ENCODE results near the gene PRKG1. TPM values are rescaled to one million over a fixed set of nuclear protein-coding genes. Genes with fewer than 3 reads are reported as not detected.

The PRKG1 gene
- polyA plus RNA-seq, 1 donor (not counting 4 experiments of a cell fraction or from before 2014, with no cell fraction given) = 0.24 TPM

DNA sequence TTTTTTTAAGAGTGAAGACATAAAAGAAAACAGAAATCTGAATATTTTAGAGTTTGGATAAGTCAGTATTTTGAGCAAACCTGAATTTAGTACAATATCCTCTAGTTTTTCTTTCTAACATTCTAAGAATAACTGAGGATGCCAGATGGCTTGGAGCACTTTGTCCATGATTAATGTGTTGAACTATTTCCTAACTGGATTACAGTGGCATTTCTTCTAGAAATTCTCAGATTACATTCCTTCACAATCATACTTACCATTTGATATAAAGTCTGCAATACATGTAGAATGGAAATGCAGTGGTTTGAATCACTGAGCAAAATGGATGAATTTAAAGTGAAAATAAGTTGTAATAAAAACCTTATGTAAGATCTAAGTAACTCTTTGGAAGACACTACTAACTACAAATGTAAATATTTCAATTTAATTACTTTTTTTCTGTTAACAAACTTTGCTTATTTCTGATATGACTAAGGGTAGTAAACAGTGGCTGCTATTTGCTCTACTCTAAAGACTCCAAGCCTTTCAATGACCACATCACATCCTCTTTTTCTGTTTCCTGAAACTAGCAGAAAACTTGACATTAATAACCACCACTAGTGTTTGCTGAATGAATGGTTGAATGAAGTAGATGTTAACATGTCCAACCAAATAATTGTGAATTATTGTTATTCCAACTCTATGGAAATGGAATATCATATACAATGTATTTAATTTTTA, 102.8 kb downstream of the PRKG1 start:
- Histone ChIP-seq H3K27ac (ENCODE audit: control insufficient read depth, insufficient read depth, low read length) (no peak overlapping the region), H2AFZ (ENCODE audit: control insufficient read depth, low read length) (no peak overlapping the region), H3K36me3 (ENCODE audit: control insufficient read depth in 2 of 2, extremely low read depth in 1 of 2, insufficient read depth in 2 of 2, low read length in 2 of 2) (no peaks in the 10 kb centered on the region), H3K4me2 (ENCODE audit: control insufficient read depth, extremely low read depth, insufficient read depth, low read depth, low read length) (no peak overlapping the region), H3K9ac (ENCODE audit: control insufficient read depth, extremely low read depth, insufficient read depth, low read length) (no peak overlapping the region), H3K9me1 (ENCODE audit: control insufficient read depth, extremely low read depth, insufficient read depth, low read length) (no peaks in the 10 kb centered on the region), H3K9me3 (ENCODE audit: control insufficient read depth, low read depth, low read length) (no peaks in the 10 kb centered on the region), H3K4me3 (ENCODE audit: control insufficient read depth in 2 of 3, extremely low read depth in 1 of 3, insufficient read depth in 2 of 3, low read depth in 1 of 3, low read length in 3 of 3) (no peak overlapping the region), H3K27me3 (ENCODE audit: control insufficient read depth, extremely low read depth, insufficient read depth, low read length) (no peaks in the 10 kb centered on the region), H4K20me1 (ENCODE audit: control insufficient read depth, extremely low read depth, insufficient read depth, low read length) (no peaks in the 10 kb centered on the region), H3K4me1 (ENCODE audit: control insufficient read depth, extremely low read depth, insufficient read depth, low read length) (no peaks in the 10 kb centered on the region), H3K79me2 (ENCODE audit: control insufficient read depth, insufficient read depth, low read length) (no peaks in the 10 kb centered on the region)
- FAIRE-seq (no peak), DNase-seq (ENCODE audit: low read depth, low spot score) (no peak)
- no peak for TF ChIP-seq EZH2 (IDR thresholded peaks at IDR 0.05; ENCODE audit: low read length)
- TF ChIP-seq, protein P1, sequence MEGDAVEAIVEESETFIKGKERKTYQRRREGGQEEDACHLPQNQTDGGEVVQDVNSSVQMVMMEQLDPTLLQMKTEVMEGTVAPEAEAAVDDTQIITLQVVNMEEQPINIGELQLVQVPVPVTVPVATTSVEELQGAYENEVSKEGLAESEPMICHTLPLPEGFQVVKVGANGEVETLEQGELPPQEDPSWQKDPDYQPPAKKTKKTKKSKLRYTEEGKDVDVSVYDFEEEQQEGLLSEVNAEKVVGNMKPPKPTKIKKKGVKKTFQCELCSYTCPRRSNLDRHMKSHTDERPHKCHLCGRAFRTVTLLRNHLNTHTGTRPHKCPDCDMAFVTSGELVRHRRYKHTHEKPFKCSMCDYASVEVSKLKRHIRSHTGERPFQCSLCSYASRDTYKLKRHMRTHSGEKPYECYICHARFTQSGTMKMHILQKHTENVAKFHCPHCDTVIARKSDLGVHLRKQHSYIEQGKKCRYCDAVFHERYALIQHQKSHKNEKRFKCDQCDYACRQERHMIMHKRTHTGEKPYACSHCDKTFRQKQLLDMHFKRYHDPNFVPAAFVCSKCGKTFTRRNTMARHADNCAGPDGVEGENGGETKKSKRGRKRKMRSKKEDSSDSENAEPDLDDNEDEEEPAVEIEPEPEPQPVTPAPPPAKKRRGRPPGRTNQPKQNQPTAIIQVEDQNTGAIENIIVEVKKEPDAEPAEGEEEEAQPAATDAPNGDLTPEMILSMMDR (optimal IDR thresholded peaks at IDR 0.05 in 1 of 3, IDR thresholded peaks at IDR 0.05 in 1 of 3, conservative IDR thresholded peaks at IDR 0.05 in 1 of 3; ENCODE audit: extremely low read depth in 1 of 3, insufficient read depth in 2 of 3, low read length in 3 of 3) = no peak
- dilution Hi-C loops (cut with MboI; ENCODE audit: extremely low pct_ligation_motif_present, low sequenced_read_pairs) = no loop called here

DNA sequence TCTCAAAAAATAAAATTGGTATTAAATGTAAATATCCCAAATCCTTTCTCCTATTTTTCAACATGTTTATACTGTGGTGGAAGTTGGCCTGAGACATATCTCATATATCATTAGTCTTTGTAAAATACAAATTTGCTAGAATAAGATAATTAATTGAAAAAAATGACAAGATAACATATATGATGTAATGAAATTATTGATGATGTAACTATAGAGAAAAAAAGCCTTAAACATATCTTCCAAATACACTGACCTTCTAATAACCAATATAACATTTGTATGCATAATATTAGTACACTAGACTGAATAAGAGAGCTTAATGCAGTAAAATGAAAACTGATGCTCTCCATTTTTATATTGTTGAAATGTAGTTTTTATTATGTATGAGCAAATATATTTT, 104.3 kb downstream of the PRKG1 start:
- TF ChIP-seq EZH2 (IDR thresholded peaks at IDR 0.05; ENCODE audit: low read length) = no peak
- TF ChIP-seq, protein P1 (optimal IDR thresholded peaks at IDR 0.05 in 1 of 3, IDR thresholded peaks at IDR 0.05 in 1 of 3, conservative IDR thresholded peaks at IDR 0.05 in 1 of 3; ENCODE audit: extremely low read depth in 1 of 3, insufficient read depth in 2 of 3, low read length in 3 of 3) = no peak
- DNase-seq (ENCODE audit: low read depth, low spot score) (no peak), FAIRE-seq (no peak)

More for the DNA sequence above, 104.3 kb downstream of the PRKG1 start:
- Histone ChIP-seq H3K9me3 (ENCODE audit: control insufficient read depth, low read depth, low read length) (no peaks in the 10 kb centered on the region), H3K9ac (ENCODE audit: control insufficient read depth, extremely low read depth, insufficient read depth, low read length) (no peak overlapping the region), H3K4me2 (ENCODE audit: control insufficient read depth, extremely low read depth, insufficient read depth, low read depth, low read length) (no peak overlapping the region), H3K4me1 (ENCODE audit: control insufficient read depth, extremely low read depth, insufficient read depth, low read length) (no peaks in the 10 kb centered on the region), H3K27me3 (ENCODE audit: control insufficient read depth, extremely low read depth, insufficient read depth, low read length) (no peaks in the 10 kb centered on the region), H3K9me1 (ENCODE audit: control insufficient read depth, extremely low read depth, insufficient read depth, low read length) (no peaks in the 10 kb centered on the region), H4K20me1 (ENCODE audit: control insufficient read depth, extremely low read depth, insufficient read depth, low read length) (no peaks in the 10 kb centered on the region), H3K79me2 (ENCODE audit: control insufficient read depth, insufficient read depth, low read length) (no peaks in the 10 kb centered on the region), H3K36me3 (ENCODE audit: control insufficient read depth in 2 of 2, extremely low read depth in 1 of 2, insufficient read depth in 2 of 2, low read length in 2 of 2) (no peaks in the 10 kb centered on the region), H3K4me3 (ENCODE audit: control insufficient read depth in 2 of 3, extremely low read depth in 1 of 3, insufficient read depth in 2 of 3, low read depth in 1 of 3, low read length in 3 of 3) (no peak overlapping the region), H3K27ac (ENCODE audit: control insufficient read depth, insufficient read depth, low read length) (no peak overlapping the region), H2AFZ (ENCODE audit: control insufficient read depth, low read length) (no peak overlapping the region)
- dilution Hi-C loops (cut with MboI; ENCODE audit: extremely low pct_ligation_motif_present, low sequenced_read_pairs) = no loop called here

Data from keratinocyte (primary cell).